ENCODE measurements around the gene CDK6.

- TF ChIP-seq POLR2A (IDR thresholded peaks at IDR 0.05) (no peak), POLR2AphosphoS5 (IDR thresholded peaks at IDR 0.05) (no peak), CTCF (IDR thresholded peaks at IDR 0.05) (no peak)
These were observed 55.2 kb downstream of the CDK6 start for GRCh38 chr7:92781117-92781720.

Data from prostate gland (tissue), 2 donors.